HUDEP-2 (cell line): Measurements from ENCODE around the gene GPAT3.
"Not testable (repeated sequence)": the region's sequence is repeated elsewhere in the genome, so short reads cannot be mapped to it uniquely, and the experiment has no call there.

Experiments used
- DNase-seq, 76 experiments: peaks; one replicate each; lab custom pipeline; 2025; ENCODE audit not compliant: unreplicated experiment in 76 of 76; lab: John Stamatoyannopoulos, UW

GPAT3 gene

GRCh38 chr4:83548151-83548905 lies 12.4 kb downstream of the GPAT3 start:
- peak in 73 of 76 experiments; percentile 3 to 84 (median 55) for DNase-seq

GRCh38 chr4:83552083-83552482 lies 16.2 kb downstream of the GPAT3 start:
- no peak for DNase-seq

- no peak for DNase-seq
Measured at GRCh38 chr4:83552924-83553323, 17.0 kb downstream of the GPAT3 start.

GRCh38 chr4:83556006-83556707 lies 20.2 kb downstream of the GPAT3 start:
- DNase-seq = no peak

- DNase-seq = no peak
Measured at GRCh38 chr4:83556816-83557215, 20.9 kb downstream of the GPAT3 start.

- DNase-seq = no peak
Measured at GRCh38 chr4:83558059-83558653, 22.2 kb downstream of the GPAT3 start.

GRCh38 chr4:83558680-83559079 lies 22.8 kb downstream of the GPAT3 start:
- peak in 3 of 76 experiments; percentile 3 to 12 (median 3) for DNase-seq

GRCh38 chr4:83560523-83560922 lies 24.6 kb downstream of the GPAT3 start:
- DNase-seq = no peak

- peak in 6 of 76 experiments; percentile 1 to 32 (median 4) for DNase-seq
Measured at GRCh38 chr4:83561381-83561780, 25.5 kb downstream of the GPAT3 start.

- no peak for DNase-seq
Measured at GRCh38 chr4:83563998-83564397, 28.1 kb downstream of the GPAT3 start.

GRCh38 chr4:83568062-83568461 lies 32.2 kb downstream of the GPAT3 start:
- DNase-seq = no peak

GRCh38 chr4:83569429-83569828 lies 33.5 kb downstream of the GPAT3 start:
- DNase-seq = peak in 2 of 76 experiments; percentile 3 to 6

GRCh38 chr4:83569987-83570386 lies 34.1 kb downstream of the GPAT3 start:
- no peak for DNase-seq

- DNase-seq = no peak
Measured at GRCh38 chr4:83572848-83573247, 36.9 kb downstream of the GPAT3 start.

- DNase-seq = no peak
Measured at GRCh38 chr4:83574247-83574646, 38.3 kb downstream of the GPAT3 start.

GRCh38 chr4:83576237-83576636 lies 40.3 kb downstream of the GPAT3 start:
- DNase-seq = not testable (repeated sequence)

- DNase-seq = no peak
Measured at GRCh38 chr4:83581411-83582288, 45.7 kb downstream of the GPAT3 start.

GRCh38 chr4:83582289-83582785 lies 46.4 kb downstream of the GPAT3 start:
- DNase-seq = no peak

GRCh38 chr4:83585982-83586508 lies 50.1 kb downstream of the GPAT3 start:
- DNase-seq = no peak

- DNase-seq = peak in 3 of 76 experiments; percentile 5 to 20 (median 19)
Measured at GRCh38 chr4:83589279-83589678, 53.4 kb downstream of the GPAT3 start.
